ENCODE results near the gene PIK3R3.
"Not testable (repeated sequence)": the region's sequence is repeated elsewhere in the genome, so short reads cannot be mapped to it uniquely, and the experiment has no call there.

Gene PIK3R3

GRCh38 chr1:46081206-46081605 is 51.2 kb downstream of the PIK3R3 start:
- no peak for DNase-seq (ENCODE audit: low read depth, low spot score)
- no peak overlapping the region for H3K4me3 ChIP-seq (ENCODE audit: low read length)

GRCh38 chr1:46080257-46080656 is 52.2 kb downstream of the PIK3R3 start:
- DNase-seq (ENCODE audit: low read depth, low spot score): no peak
- H3K4me3 ChIP-seq (ENCODE audit: low read length): no peak overlapping the region

GRCh38 chr1:46077644-46078043 is 54.8 kb downstream of the PIK3R3 start:
- no peak overlapping the region for H3K4me3 ChIP-seq (ENCODE audit: low read length)
- DNase-seq (ENCODE audit: low read depth, low spot score): no peak

- no peak overlapping the region for H3K4me3 ChIP-seq (ENCODE audit: low read length)
- DNase-seq (ENCODE audit: low read depth, low spot score): no peak
Observed at GRCh38 chr1:46076343-46076742, 56.1 kb downstream of the PIK3R3 start.

GRCh38 chr1:46072975-46073374 is 59.5 kb downstream of the PIK3R3 start:
- DNase-seq (ENCODE audit: low read depth, low spot score): no peak

GRCh38 chr1:46070164-46070814 is 62.1 kb downstream of the PIK3R3 start:
- no peak for DNase-seq (ENCODE audit: low read depth, low spot score)
- no peak overlapping the region for H3K4me3 ChIP-seq (ENCODE audit: low read length)

More at GRCh38 chr1:46072975-46073374, 59.5 kb downstream of the PIK3R3 start:
- H3K4me3 ChIP-seq (ENCODE audit: low read length): no peak overlapping the region

GRCh38 chr1:46068525-46068924 is 63.9 kb downstream of the PIK3R3 start:
- DNase-seq (ENCODE audit: low read depth, low spot score): no peak

GRCh38 chr1:46067652-46068051 is 64.8 kb downstream of the PIK3R3 start:
- H3K4me3 ChIP-seq (ENCODE audit: low read length): no peak overlapping the region
- DNase-seq (ENCODE audit: low read depth, low spot score): no peak

More at GRCh38 chr1:46068525-46068924, 63.9 kb downstream of the PIK3R3 start:
- H3K4me3 ChIP-seq (ENCODE audit: low read length): no peak overlapping the region

- DNase-seq (ENCODE audit: low read depth, low spot score): peak; percentile 11
- no peak overlapping the region for H3K4me3 ChIP-seq (ENCODE audit: low read length)
Observed at GRCh38 chr1:46065405-46065804, 67.0 kb downstream of the PIK3R3 start.

GRCh38 chr1:46064708-46065107 is 67.7 kb downstream of the PIK3R3 start:
- DNase-seq (ENCODE audit: low read depth, low spot score): no peak
- no peak overlapping the region for H3K4me3 ChIP-seq (ENCODE audit: low read length)

GRCh38 chr1:46062651-46063319 is 69.6 kb downstream of the PIK3R3 start:
- H3K4me3 ChIP-seq (ENCODE audit: low read length): peak overlapping the region; percentile 32
- DNase-seq (ENCODE audit: low read depth, low spot score): peak; percentile 31

- no peak overlapping the region for H3K4me3 ChIP-seq (ENCODE audit: low read length)
- DNase-seq (ENCODE audit: low read depth, low spot score): no peak
Observed at GRCh38 chr1:46061146-46061545, 71.3 kb downstream of the PIK3R3 start.

- no peak overlapping the region for H3K4me3 ChIP-seq (ENCODE audit: low read length)
- no peak for DNase-seq (ENCODE audit: low read depth, low spot score)
Observed at GRCh38 chr1:46058936-46059335, 73.5 kb downstream of the PIK3R3 start.

GRCh38 chr1:46057781-46058180 is 74.6 kb downstream of the PIK3R3 start:
- no peak for DNase-seq (ENCODE audit: low read depth, low spot score)
- no peak overlapping the region for H3K4me3 ChIP-seq (ENCODE audit: low read length)

GRCh38 chr1:46057215-46057614 is 75.2 kb downstream of the PIK3R3 start:
- not testable (repeated sequence) for DNase-seq (ENCODE audit: low read depth, low spot score); H3K4me3 ChIP-seq (ENCODE audit: low read length)

GRCh38 chr1:46056325-46056724 is 76.1 kb downstream of the PIK3R3 start:
- no peak for DNase-seq (ENCODE audit: low read depth, low spot score)
- H3K4me3 ChIP-seq (ENCODE audit: low read length): no peak overlapping the region

- DNase-seq (ENCODE audit: low read depth, low spot score): no peak
- no peak overlapping the region for H3K4me3 ChIP-seq (ENCODE audit: low read length)
Observed at GRCh38 chr1:46053734-46054133, 78.7 kb downstream of the PIK3R3 start.

- H3K4me3 ChIP-seq (ENCODE audit: low read length): no peak overlapping the region
- DNase-seq (ENCODE audit: low read depth, low spot score): no peak
Observed at GRCh38 chr1:46044116-46044515, 88.3 kb downstream of the PIK3R3 start.

- peak; percentile 83 for DNase-seq (ENCODE audit: low read depth, low spot score)
- H3K4me3 ChIP-seq (ENCODE audit: low read length): no peak overlapping the region
Observed at GRCh38 chr1:46043458-46044017, 88.9 kb downstream of the PIK3R3 start.

GRCh38 chr1:46041974-46042373 is 90.5 kb downstream of the PIK3R3 start:
- no peak for DNase-seq (ENCODE audit: low read depth, low spot score)
- H3K4me3 ChIP-seq (ENCODE audit: low read length): no peak overlapping the region

- H3K4me3 ChIP-seq (ENCODE audit: low read length): no peak overlapping the region
- no peak for DNase-seq (ENCODE audit: low read depth, low spot score)
Observed at GRCh38 chr1:46041551-46041950, 90.9 kb downstream of the PIK3R3 start.

All from Jurkat, Clone E6-1 (cell line).